WERI-Rb-1 (cell line): ENCODE measurements around the gene DDX31.
A peak's percentile ranks its signal among the peaks of the same experiment; 100 is the strongest.

Source experiments
- DNase-seq: peaks from one replicate; pipeline ENCODE4 v3.0.0-alpha.2; 2020
- H3K27ac ChIP-seq: fragments of 250-450 bp; sonication (Bioruptor Pico); 2 replicates; pipeline ENCODE4 v1.5.1; 2020; ENCODE audit warnings: mild to moderate bottlenecking, moderate library complexity
- H3K27me3 ChIP-seq: fragments of 250-450 bp; sonication (Bioruptor Pico); 2 replicates; pipeline ENCODE4 v1.5.1; 2021; ENCODE audit warnings: mild to moderate bottlenecking, low read depth, moderate library complexity; ENCODE audit not compliant: insufficient read depth, severe bottlenecking
- H3K36me3 ChIP-seq: fragments of 250-450 bp; sonication (Bioruptor Pico); 2 replicates; pipeline ENCODE4 v1.5.1; 2020; ENCODE audit warnings: mild to moderate bottlenecking, moderate library complexity
- H3K4me3 ChIP-seq: 2 replicates; pipeline ENCODE4 v1.5.1; 2011; ENCODE audit warnings: low read depth, mild to moderate bottlenecking, control low read depth, low read length
- H3K9me3 ChIP-seq: fragments of 250-450 bp; sonication (Bioruptor Pico); 2 replicates; pipeline ENCODE4 v1.5.1; 2021; ENCODE audit warnings: mild to moderate bottlenecking, moderate library complexity; ENCODE audit not compliant: severe bottlenecking
- TF ChIP-seq, protein P1 (sequence below): IDR thresholded peaks from 2 replicates; pipeline ENCODE4 v1.5.1; 2011; ENCODE audit warnings: low read depth, mild to moderate bottlenecking, control low read depth, inconsistent platforms, low read length

The DDX31 gene

DNA sequence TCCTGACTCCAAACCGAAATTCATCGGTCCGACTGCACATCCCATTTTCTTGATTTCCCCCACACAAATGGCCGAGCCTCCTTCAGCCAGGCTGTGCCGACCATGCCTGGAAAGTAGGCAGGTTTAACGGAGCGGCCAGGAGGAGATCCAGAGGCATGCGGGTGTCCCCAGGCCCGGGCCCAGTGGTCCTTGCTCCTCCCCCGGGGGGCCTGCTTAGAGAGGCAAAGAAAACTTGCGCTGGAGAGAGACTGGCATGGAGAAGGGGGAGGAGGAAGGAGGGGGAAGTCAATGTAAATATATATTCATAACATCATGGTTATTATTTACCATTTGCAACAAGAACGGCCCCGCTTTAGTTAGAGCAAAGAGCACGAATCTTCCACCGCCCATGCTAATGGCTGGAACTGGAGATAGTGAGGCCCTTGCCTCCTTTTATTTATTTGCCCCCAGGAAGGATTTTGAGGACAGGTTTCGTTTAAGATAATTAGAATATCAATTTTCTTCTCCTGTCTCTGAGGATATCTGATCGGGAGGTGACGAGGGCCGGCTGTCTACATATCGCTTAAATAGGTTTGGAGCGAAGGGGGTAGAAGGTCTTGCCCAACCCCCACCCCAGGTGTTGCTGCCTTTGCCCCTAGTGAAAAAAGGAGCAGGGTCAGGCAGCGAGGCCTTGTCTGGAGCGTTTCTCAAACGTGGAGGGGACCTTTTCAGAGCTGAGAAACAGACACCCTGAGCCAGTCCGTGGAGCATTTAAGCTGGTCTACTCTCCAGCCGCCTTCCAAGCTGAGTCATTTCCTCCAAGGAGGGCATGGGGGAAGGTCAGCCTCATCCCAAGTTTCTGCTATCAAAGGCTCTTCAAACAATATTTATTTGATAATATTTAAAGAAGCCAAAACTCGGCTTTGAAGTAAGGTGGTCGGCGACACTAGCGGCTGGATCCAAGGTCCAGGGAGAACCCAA is 84.9 kb downstream of the DDX31 start:
- Histone ChIP-seq H3K36me3 (no peaks in the 10 kb centered on the region), H3K4me3 (no peak overlapping the region), H3K27ac (no peak overlapping the region), H3K27me3 (peaks cover 99% of the 10 kb centered on the region), H3K9me3 (peaks cover 4% of the 10 kb centered on the region)
- TF ChIP-seq, protein P1, sequence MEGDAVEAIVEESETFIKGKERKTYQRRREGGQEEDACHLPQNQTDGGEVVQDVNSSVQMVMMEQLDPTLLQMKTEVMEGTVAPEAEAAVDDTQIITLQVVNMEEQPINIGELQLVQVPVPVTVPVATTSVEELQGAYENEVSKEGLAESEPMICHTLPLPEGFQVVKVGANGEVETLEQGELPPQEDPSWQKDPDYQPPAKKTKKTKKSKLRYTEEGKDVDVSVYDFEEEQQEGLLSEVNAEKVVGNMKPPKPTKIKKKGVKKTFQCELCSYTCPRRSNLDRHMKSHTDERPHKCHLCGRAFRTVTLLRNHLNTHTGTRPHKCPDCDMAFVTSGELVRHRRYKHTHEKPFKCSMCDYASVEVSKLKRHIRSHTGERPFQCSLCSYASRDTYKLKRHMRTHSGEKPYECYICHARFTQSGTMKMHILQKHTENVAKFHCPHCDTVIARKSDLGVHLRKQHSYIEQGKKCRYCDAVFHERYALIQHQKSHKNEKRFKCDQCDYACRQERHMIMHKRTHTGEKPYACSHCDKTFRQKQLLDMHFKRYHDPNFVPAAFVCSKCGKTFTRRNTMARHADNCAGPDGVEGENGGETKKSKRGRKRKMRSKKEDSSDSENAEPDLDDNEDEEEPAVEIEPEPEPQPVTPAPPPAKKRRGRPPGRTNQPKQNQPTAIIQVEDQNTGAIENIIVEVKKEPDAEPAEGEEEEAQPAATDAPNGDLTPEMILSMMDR: no peak
- no peak for DNase-seq

DNA sequence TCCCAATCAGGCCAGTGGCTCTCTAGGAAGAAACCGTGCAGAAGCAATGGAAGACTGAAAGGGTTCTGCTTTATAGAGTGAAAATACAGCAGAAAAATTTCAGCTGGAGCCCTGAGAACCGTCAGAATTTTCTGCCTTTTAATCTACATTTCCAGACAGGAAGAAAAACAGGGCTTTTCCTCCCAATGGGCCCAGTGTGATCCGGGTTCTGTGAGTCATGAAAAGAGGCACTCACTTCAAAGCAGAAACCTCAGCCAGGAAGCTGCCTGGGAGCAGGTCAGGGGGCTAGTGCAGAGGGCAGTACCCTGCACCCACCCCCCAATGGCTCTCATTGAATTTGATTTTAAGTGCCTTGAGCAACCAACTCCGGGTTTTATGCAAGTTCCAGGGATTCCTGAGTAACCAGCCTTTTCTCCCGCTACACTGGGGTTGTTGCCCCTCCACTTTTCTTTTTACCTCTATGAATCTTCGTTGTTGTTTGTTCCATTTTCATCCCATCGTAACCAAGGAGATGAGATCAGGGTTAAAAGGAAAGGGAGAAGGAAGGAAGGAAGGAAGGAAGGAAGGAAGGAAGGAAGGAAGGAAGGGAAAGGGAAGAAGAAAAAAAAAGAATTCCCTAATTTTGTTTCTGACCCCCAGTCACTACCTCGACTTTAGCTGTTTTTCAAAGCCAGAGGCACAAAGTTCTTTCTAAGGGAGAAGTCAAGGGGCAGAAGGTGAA is 86.0 kb downstream of the DDX31 start:
- TF ChIP-seq, protein P1: no peak
- Histone ChIP-seq H3K36me3 (no peaks in the 10 kb centered on the region), H3K4me3 (no peak overlapping the region), H3K9me3 (peaks cover 4% of the 10 kb centered on the region), H3K27ac (no peak overlapping the region), H3K27me3 (peaks cover 99% of the 10 kb centered on the region)
- DNase-seq: no peak

DNA sequence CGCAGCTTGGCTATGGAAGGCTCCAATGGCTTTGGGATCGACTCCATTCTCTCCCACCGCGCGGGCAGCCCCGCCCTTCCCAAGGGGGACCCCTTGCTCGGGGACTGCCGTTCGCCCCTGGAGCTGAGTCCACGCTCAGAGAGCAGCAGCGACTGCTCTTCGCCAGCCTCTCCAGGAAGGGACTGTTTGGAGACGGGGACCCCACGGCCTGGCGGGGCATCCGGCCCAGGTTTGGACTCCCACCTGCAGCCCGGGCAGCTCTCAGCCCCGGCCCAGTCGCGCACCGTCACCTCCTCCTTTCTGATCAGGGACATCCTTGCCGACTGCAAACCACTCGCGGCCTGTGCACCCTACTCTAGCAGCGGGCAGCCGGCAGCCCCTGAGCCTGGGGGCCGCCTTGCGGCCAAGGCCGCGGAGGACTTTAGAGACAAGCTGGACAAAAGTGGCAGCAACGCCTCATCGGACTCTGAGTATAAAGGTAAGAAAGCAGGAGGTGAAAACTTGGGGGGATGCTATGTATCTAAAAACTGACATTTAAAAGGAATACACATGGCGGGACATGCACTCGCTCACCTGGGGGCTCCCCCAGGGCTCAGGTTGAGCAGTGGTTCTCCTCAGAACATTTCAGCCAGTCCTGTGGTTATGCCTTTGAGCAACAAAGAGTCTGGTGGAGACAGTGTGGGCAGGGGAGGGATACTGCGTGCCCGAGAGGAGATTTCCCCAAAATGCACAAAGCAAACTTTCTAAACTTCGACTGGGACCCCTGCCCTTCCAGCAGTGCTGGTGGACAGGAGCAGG is 86.8 kb downstream of the DDX31 start:
- H3K36me3 ChIP-seq: no peaks in the 10 kb centered on the region
- H3K27ac ChIP-seq: no peak overlapping the region
- H3K27me3 ChIP-seq: peaks cover 99% of the 10 kb centered on the region
- no peak for DNase-seq
- no peak overlapping the region for H3K4me3 ChIP-seq
- TF ChIP-seq, protein P1: peak; percentile 27
- H3K9me3 ChIP-seq: peaks cover 4% of the 10 kb centered on the region

DNA sequence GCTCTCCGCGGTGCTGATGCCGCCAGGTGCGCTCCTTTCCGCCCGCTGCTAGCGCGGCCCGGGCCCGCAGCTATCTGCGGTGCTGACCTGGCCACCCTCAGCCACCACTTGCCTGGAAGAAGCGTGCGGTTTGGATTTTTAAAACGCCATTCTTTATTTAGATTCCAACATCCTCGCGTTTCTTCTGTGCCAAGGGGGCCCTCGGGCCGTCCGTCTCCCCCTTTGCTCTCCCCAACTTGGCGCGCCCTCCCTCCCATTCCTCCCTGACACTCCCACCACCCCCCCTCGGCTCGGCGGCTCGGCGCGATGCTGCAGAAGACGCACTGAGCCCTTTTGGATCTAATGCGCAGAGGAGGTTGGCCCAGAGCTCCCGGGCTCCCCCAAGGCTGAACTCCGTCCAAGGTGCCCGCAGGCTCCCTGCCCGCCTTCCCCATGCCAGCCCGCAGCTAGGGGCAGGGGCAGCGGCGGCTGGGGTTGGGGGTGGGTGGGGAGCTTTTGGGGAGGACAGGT is 87.5 kb downstream of the DDX31 start, which contains the start of gene BARHL1:
Gene BARHL1 (plus strand): TSS at position 331 of the 510 bp plus-strand sequence. CDS start 192 bp downstream, outside the sequence.
- Histone ChIP-seq H3K27ac (no peak within 1 kb of the TSS), H3K36me3 (no peaks in the 10 kb centered on the region), H3K4me3 (peak within 1 kb of the TSS; percentile 14), H3K27me3 (peaks cover 99% of the 10 kb centered on the region), H3K9me3 (peaks cover 4% of the 10 kb centered on the region)
- DNase-seq: no peak
- TF ChIP-seq, protein P1: no peak

DNA sequence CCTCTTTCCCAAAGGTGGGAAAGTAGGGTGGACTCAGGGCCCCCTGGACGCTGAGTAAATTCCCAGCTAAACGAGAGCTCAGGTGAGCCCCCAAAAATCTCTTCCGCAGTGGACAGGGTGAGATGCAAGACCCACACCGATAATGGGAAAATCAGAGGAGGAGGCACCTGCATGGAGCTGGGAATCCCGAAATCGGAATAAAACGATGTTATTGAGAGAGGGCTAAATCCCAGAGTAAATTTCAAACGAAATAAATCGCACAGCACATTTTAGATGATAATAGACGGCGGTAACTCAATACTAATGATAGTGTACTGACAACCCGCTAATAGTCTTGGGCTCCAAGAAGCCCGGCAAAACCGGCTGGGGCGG is 90.4 kb downstream of the DDX31 start:
- TF ChIP-seq, protein P1: no peak
- no peak overlapping the region for H3K4me3 ChIP-seq
- no peak overlapping the region for H3K27ac ChIP-seq
- no peak for DNase-seq
- H3K27me3 ChIP-seq: peaks cover 83% of the 10 kb centered on the region
- H3K36me3 ChIP-seq: no peaks in the 10 kb centered on the region
- H3K9me3 ChIP-seq: peaks cover 2% of the 10 kb centered on the region
